NCI-H187 (cell line): ENCODE results near the gene MZT2A.
"Not testable (repeated sequence)": the region's sequence is repeated elsewhere in the genome, so short reads cannot be mapped to it uniquely, and the experiment has no call there.

Experiments used
- DNase-seq, 2 experiments: peaks; one replicate each; lab custom pipeline; 2025; lab: John Stamatoyannopoulos, UW

Gene MZT2A

DNA sequence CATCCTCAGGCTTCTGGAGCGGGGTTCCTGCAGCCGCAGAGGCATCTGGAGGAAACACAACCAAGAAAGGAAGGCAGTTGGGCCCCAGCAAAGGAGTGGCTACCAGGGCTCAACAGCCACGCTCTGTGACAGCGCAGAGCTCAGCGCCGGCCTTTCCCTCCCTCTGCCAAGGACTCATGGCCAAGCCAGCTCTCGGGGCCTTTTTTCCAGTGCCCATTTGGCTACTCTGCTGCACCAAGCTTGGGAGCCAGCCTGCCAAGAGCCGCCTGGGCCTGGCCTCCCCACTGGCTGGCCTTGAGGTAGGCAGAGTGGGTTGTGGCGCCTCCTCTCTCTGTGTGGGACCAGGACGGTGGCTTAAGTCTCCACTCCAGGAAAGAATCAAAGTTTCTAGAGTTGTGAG lies 28.3 kb upstream of the MZT2A start:
- DNase-seq = no peak

GRCh38 chr2:131519871-131520470 lies 27.8 kb upstream of the MZT2A start:
- not testable (repeated sequence) for DNase-seq

DNA sequence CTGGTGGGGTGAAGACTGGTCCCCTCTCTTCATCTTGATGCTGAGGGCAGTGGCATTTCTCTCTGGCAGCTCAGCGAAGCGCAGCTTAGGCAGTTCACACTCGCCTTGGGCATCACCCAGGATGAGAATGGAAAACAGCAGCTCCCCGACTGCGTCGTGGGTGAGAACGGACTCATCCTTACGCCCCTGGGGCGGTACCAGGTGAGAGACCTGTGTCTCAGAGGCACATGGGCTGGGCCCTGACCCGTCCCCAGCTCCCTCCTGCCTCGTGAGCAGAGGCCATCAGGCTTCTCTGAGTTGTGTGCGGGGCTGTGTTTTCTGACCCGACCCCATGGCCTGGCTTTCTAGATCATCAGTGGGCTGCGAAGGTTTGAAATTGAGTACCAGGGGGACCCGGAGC lies 27.3 kb upstream of the MZT2A start:
- DNase-seq = no peak

- DNase-seq = not testable (repeated sequence)
Measured at GRCh38 chr2:131518531-131518930, 26.3 kb upstream of the MZT2A start.

GRCh38 chr2:131517856-131518255 lies 25.7 kb upstream of the MZT2A start:
- DNase-seq = not testable (repeated sequence)

GRCh38 chr2:131517106-131517831 lies 25.1 kb upstream of the MZT2A start:
- DNase-seq = no peak

- not testable (repeated sequence) for DNase-seq
Measured at GRCh38 chr2:131516621-131517020, 24.4 kb upstream of the MZT2A start.

DNA sequence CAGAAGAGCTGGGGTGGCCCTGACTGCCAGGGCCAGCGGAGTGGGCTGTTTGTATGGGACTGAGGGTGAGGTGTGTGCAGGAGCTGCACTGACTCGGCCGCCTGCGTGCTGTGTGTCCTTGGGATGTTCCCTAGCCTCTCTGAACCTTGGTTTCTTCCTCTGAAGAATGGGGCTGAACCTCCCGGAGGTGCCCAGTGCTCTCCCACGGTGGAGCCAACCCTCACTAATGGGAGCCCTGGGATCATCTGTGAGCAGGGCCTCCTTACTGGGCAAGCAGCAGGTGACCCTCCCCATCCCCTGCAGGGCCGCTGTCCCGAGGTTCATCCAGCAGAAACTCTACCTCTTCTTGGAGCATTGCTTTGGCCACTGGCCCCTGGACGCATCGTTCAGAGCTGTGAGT lies 23.8 kb upstream of the MZT2A start:
- DNase-seq = no peak

GRCh38 chr2:131515235-131515634 lies 23.0 kb upstream of the MZT2A start:
- not testable (repeated sequence) for DNase-seq

- DNase-seq = not testable (repeated sequence)
Measured at GRCh38 chr2:131514408-131515166, 22.4 kb upstream of the MZT2A start.

GRCh38 chr2:131511969-131512870 lies 20.0 kb upstream of the MZT2A start:
- DNase-seq = not testable (repeated sequence)

DNA sequence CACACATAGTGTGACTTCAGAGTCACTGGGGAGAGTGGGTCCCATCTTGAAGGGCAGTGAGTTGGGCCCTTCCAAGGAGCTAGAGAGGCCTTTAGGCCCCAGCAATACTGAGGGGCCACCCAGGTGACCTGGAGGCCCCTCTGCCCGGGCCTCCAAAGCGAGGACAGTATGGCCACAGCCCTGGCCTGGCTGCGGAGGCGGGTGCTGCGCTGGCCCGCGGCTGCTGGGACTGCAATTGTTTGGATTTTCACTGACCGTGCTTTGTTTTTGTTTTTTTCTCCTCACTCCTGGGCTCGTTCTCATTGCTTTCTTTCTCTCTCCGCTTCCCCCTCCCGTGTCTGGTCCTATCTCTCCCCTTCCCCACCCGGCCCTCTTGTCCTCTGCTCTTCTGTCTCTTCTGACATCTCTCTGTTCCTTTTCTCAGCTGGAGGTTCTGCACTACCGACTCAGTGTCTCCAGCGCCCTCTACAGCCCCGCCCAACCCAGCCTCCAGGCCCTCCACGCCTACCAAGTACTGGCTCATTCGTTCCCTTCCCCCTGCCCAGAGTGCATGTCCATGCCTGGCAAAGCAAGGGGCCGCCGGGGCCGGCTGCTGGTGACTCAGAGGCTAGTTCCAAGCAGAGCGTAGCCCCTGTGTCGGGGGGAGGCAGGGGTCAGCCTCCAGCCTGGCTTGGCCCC lies 19.2 kb upstream of the MZT2A start:
- DNase-seq = not testable (repeated sequence)

- DNase-seq = no peak
Measured at GRCh38 chr2:131509615-131510014, 17.4 kb upstream of the MZT2A start.

DNA sequence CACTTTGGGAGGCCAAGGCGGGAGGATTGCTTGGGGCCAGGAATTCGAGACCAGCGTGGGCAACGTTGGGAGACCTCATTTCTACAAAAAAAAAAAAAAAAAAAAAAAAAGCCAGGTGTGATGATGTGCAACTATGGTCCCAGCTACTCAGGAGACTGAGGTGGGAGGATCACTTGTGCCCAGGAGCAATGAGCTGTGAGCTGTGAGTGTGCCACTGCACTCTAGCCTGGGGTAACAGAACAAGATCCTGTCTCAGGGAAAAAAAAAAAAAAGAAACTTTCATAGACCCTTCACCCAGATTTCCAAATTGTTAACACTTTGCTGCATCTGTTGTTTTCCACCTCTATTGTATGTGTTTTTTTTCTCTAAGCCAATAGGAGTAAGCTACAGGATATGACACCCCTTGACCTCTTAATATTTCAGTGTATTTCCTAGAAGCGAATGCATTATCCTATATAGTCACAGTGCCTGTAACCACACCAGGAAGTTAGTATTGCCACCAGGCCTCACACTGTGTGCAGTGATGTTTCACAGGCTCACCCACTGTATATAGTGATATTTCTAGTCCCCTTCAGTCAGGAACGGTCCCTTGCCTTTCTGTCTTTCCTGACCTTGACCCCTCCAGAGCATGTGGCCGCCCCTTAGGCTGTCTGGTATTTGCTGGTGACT lies 12.0 kb upstream of the MZT2A start:
- not testable (repeated sequence) for DNase-seq

DNA sequence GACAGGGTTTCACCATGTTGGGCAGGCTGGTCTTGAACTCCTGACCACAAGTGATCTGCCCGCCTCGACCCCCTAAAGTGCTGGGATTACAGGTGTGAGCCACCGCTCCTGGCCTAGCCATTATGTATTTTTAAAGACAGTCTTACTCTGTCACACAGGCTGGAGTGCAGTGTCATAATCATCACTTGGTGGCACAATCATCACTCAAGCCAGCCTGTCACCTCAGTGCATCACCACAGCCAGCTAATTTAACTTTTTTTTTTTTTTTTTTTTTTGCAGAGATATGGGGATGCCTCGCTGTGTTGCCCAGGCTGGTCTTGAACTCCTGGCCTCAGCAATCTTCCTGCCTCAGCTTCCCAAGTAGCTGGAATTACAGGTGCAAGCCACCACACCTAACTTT lies 11.4 kb upstream of the MZT2A start:
- not testable (repeated sequence) for DNase-seq

GRCh38 chr2:131498321-131498973 lies 6.2 kb upstream of the MZT2A start:
- not testable (repeated sequence) for DNase-seq

DNA sequence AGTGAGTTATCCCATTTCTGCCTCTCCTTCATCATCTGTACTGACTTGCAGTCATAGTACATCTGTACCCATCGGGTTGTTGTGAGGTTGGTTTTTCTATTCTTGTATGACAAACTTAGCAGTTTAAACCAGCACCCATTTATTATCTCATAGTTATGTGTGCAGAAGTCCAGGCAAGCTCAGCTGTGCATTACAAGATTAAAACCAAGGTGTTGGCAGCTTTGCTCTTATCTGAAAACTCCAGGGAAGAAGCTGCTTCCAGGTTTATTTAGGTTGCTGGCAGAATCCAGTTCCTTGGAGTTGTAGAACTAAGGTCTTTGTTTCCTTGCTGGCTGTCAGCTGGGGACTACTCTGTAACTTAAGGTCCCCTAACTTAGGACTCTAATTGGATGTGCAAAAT lies 3.3 kb upstream of the MZT2A start:
- DNase-seq = not testable (repeated sequence)

DNA sequence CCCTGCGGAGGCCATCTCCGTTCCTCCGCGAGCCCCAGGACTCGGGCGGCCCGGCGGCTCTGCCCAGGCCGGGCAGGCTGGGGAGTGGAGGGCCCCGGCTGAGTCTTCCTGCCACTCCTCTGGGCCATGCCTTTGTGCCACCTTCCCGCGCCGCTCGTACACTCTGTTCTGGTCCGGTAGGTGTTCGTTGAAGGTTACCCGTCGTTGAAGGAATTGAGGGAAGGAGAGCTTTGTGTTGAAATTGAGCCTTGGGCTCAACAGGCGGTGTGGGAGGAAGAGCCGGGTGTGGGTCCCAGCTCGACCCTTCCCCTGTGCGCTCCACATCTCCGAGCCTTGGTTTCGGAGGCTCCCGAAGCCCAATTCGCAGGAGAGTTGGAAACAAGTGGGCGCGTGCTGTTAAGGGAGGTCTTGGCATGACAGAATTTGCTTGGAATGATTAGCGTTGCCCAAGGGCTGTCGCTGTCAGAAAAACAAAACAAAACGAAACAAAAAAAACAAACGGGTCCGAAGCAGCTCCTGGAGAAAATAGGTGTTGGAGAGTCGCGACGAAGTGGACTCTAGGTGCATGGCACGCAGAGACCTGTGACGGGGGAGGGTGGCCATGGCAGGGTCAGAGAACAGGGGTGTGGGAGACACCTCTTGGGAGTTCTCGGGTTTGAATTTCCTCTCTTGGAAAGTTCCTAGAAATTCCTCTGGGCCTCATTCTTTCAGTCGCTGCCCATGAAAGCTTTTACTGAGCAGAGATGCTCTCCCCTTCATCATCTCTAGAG lies 1.2 kb upstream of the MZT2A start:
- DNase-seq = no peak

GRCh38 chr2:131492418-131493198 lies 411 bp upstream of the MZT2A start:
- DNase-seq = peak; percentile 69 to 81
